WTC11 (cell line): Measurements from ENCODE around the gene ZEB2. TPM values are rescaled to one million over a fixed set of nuclear protein-coding genes. Genes with fewer than 3 reads are reported as not detected.

Experiments
- ATAC-seq: fragments of 200-7000 bp; cut with Tn5 transposase; 2 replicates; pipeline ENCODE4 v1.10.0; 2021; ENCODE audit warnings: mild to moderate bottlenecking, moderate library complexity
- CTCF ChIA-PET: fragments of 300-600 bp; sonication (Branson Sonifier 250); formaldehyde crosslinking; loops from one replicate; lab custom pipeline; 2021; ENCODE audit warnings: antibody characterized with exemption; lab: Charles Lee
- POLR2A ChIA-PET: fragments of 350-600 bp; sonication (Branson Sonifier 250); formaldehyde crosslinking; loops from one replicate; lab custom pipeline; 2021; ENCODE audit warnings: antibody characterized with exemption; lab: Charles Lee
- DNase-seq: peaks from one replicate; pipeline ENCODE4 v3.0.0; 2021; ENCODE audit warnings: low spot score
- H3K27ac Mint-ChIP-seq: 2 replicates; pipeline ENCODE4 v1.8.0; 2021; ENCODE audit warnings: mixed read lengths
- H3K27me3 Mint-ChIP-seq: 2 replicates; pipeline ENCODE4 v1.8.0; 2021; ENCODE audit warnings: low read depth, mild to moderate bottlenecking, moderate library complexity, mixed read lengths
- H3K36me3 Mint-ChIP-seq: 2 replicates; pipeline ENCODE4 v1.8.0; 2021; ENCODE audit warnings: mixed read lengths
- H3K4me1 Mint-ChIP-seq: 2 replicates; pipeline ENCODE4 v1.8.0; 2022; ENCODE audit warnings: mixed read lengths
- H3K4me3 Mint-ChIP-seq: 2 replicates; pipeline ENCODE4 v1.8.0; 2021; ENCODE audit warnings: mild to moderate bottlenecking, moderate library complexity, mixed read lengths
- H3K9me3 Mint-ChIP-seq: 2 replicates; pipeline ENCODE4 v1.8.0; 2021; ENCODE audit warnings: mixed read lengths
- EMX1 ChIP-seq: fragments of 250-450 bp; sonication (Bioruptor Pico); IDR thresholded peaks from 2 replicates; pipeline ENCODE4 v1.8.0; 2021; ENCODE audit warnings: mild to moderate bottlenecking
- NFATC4 ChIP-seq: fragments of 250-450 bp; sonication (Bioruptor Pico); IDR thresholded peaks from 2 replicates; pipeline ENCODE4 v1.9.0; 2021; ENCODE audit warnings: mild to moderate bottlenecking
- NR1H2 ChIP-seq: sonication (generic); formaldehyde crosslinking; IDR thresholded peaks from 2 replicates; pipeline ENCODE4 v1.9.0; 2021; ENCODE audit warnings: mild to moderate bottlenecking, moderate library complexity, missing genetic modification reagents
- NR3C1 ChIP-seq: sonication (generic); formaldehyde crosslinking; conservative IDR thresholded peaks from 2 replicates; pipeline ENCODE4 v1.8.1; 2023; ENCODE audit warnings: low read depth, mild to moderate bottlenecking, missing genetic modification reagents
- RORB ChIP-seq: fragments of 250-450 bp; sonication (Bioruptor Pico); IDR thresholded peaks from 2 replicates; pipeline ENCODE4 v1.9.0; 2021; ENCODE audit warnings: mild to moderate bottlenecking
- ZNF232 ChIP-seq: sonication (generic); formaldehyde crosslinking; IDR thresholded peaks from 2 replicates; pipeline ENCODE4 v1.8.0; 2022; ENCODE audit warnings: mild to moderate bottlenecking, missing genetic modification reagents
- ZNF396 ChIP-seq: fragments of 250-450 bp; sonication (Bioruptor Pico); IDR thresholded peaks from 2 replicates; pipeline ENCODE4 v1.8.0; 2021; ENCODE audit warnings: mild to moderate bottlenecking, moderate library complexity, borderline replicate concordance
- ZNF416 ChIP-seq: fragments of 250-450 bp; sonication (Bioruptor Pico); IDR thresholded peaks from 2 replicates; pipeline ENCODE4 v1.9.0; 2021; ENCODE audit warnings: mild to moderate bottlenecking, inconsistent platforms
- total RNA-seq: library from RNA; stranded (reverse); gene quantifications from 3 replicates; pipeline ENCODE4 v1.2.3, GENCODE V29; 2021
- TF ChIP-seq, protein P1 (sequence below): fragments of 250-450 bp; sonication (Bioruptor Pico); IDR thresholded peaks from 2 replicates; pipeline ENCODE4 v1.9.0; 2021; ENCODE audit warnings: mild to moderate bottlenecking, borderline replicate concordance
- TF ChIP-seq, protein P2 (sequence below): sonication (generic); formaldehyde crosslinking; IDR thresholded peaks from 2 replicates; pipeline ENCODE4 v1.8.1; 2023; ENCODE audit warnings: mild to moderate bottlenecking, missing genetic modification reagents, borderline replicate concordance
- TF ChIP-seq, protein P3 (sequence below): fragments of 250-450 bp; sonication (Bioruptor Pico); IDR thresholded peaks from 2 replicates; pipeline ENCODE4 v1.9.0; 2021; ENCODE audit warnings: moderate library complexity, mild to moderate bottlenecking, inconsistent platforms, borderline replicate concordance
- TF ChIP-seq, protein P4 (sequence below): sonication (generic); formaldehyde crosslinking; IDR thresholded peaks from 2 replicates; pipeline ENCODE4 v1.8.1; 2022; ENCODE audit warnings: missing genetic modification reagents, borderline replicate concordance
- TF ChIP-seq, protein P5 (sequence below): fragments of 250-450 bp; sonication (Bioruptor Pico); conservative IDR thresholded peaks from 2 replicates; pipeline ENCODE4 v1.9.0; 2021; ENCODE audit warnings: mild to moderate bottlenecking

ZEB2 gene
- total RNA-seq, 1 experiment from 2014 or later: 0.42 TPM

DNA sequence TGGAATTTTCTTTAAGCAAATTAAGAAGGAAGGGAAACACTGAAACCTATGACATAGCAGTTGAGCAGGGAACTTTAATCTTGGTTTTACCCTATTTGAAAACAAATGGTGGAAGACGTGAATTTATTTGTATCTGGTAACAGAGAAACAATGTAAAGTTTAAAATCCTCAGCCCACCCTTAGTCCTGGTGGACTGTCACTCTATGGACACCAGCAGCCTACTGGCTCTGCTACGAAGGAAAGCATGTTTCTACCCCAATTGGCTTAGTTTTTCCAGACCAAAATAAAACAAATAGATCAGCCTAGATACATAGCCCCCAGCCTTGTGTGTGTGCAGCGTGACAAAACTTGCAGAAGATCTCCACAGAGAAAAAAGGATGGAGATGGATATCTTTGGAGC lies 7.4 kb downstream of the ZEB2 start:
- no peak for TF ChIP-seq ZNF416 (CRISPR knock-in tag)
- Mint-ChIP-seq H3K36me3 (no peaks in the 10 kb centered on the region), H3K4me3 (no peak overlapping the region), H3K9me3 (no peaks in the 10 kb centered on the region), H3K4me1 (peaks cover 81% of the 10 kb centered on the region), H3K27ac (no peak overlapping the region), H3K27me3 (peaks cover 83% of the 10 kb centered on the region)
- ChIA-PET CTCF (no interaction called here), POLR2A (no interaction called here)
- DNase-seq: no peak
- ATAC-seq: no peak

DNA sequence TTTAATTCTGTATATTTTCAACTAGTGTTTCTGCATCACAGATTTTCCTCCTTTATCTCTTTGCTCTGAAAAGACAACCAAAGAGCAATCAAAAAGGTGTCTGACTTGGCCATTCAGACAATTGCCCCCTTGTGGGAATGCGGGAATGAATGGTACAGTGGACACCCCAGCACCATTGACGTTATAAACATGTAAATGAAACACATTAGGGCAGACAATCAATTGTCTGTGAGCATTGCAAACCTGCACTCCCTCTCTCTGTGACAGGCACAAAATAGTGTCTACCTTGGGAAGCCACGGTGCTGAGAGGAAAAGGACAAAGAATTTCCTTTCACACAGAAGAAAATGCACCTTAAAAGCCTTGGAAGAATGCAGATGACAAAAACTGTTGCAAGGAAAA lies 8.0 kb downstream of the ZEB2 start:
- no peak for DNase-seq
- ATAC-seq: no peak
- Mint-ChIP-seq H3K4me3 (peak overlapping the region; percentile 2; the same call in 1 of the 2 replicates), H3K4me1 (peaks cover 82% of the 10 kb centered on the region), H3K9me3 (no peaks in the 10 kb centered on the region), H3K27ac (no peak overlapping the region), H3K36me3 (no peaks in the 10 kb centered on the region), H3K27me3 (peaks cover 85% of the 10 kb centered on the region)
- TF ChIP-seq, protein P1, sequence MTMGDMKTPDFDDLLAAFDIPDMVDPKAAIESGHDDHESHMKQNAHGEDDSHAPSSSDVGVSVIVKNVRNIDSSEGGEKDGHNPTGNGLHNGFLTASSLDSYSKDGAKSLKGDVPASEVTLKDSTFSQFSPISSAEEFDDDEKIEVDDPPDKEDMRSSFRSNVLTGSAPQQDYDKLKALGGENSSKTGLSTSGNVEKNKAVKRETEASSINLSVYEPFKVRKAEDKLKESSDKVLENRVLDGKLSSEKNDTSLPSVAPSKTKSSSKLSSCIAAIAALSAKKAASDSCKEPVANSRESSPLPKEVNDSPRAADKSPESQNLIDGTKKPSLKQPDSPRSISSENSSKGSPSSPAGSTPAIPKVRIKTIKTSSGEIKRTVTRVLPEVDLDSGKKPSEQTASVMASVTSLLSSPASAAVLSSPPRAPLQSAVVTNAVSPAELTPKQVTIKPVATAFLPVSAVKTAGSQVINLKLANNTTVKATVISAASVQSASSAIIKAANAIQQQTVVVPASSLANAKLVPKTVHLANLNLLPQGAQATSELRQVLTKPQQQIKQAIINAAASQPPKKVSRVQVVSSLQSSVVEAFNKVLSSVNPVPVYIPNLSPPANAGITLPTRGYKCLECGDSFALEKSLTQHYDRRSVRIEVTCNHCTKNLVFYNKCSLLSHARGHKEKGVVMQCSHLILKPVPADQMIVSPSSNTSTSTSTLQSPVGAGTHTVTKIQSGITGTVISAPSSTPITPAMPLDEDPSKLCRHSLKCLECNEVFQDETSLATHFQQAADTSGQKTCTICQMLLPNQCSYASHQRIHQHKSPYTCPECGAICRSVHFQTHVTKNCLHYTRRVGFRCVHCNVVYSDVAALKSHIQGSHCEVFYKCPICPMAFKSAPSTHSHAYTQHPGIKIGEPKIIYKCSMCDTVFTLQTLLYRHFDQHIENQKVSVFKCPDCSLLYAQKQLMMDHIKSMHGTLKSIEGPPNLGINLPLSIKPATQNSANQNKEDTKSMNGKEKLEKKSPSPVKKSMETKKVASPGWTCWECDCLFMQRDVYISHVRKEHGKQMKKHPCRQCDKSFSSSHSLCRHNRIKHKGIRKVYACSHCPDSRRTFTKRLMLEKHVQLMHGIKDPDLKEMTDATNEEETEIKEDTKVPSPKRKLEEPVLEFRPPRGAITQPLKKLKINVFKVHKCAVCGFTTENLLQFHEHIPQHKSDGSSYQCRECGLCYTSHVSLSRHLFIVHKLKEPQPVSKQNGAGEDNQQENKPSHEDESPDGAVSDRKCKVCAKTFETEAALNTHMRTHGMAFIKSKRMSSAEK (CRISPR knock-in tag): no peak
- ChIA-PET POLR2A (no interaction called here), CTCF (no interaction called here)

DNA sequence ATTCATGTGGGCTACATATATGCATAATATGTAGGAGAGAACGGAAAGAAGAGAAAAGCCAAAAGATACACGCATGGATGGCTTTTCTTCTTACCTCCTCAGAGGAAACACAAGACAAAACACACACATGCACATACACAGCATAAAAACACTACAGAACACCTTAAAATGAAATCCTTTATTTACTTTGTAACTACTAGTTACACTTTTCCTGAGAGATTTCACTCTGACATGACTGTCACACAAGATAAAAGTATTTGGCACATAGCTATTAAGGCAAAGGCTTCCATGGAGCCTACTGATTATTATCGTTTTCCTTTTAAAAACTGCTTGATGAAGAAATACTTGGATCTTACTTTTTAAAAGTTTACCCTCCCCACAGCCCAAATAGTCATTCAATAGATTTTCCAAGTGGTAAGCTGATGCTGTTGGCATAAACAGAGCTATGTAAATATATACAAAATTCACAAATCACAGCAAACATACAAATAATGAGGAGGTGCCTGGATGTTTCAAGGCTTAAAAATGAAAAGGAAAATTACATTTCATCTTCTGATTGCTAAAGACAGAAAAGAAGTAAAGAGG lies 8.6 kb downstream of the ZEB2 start:
- no peak for TF ChIP-seq RORB (CRISPR knock-in tag)
- TF ChIP-seq ZNF232 (CRISPR knock-in tag): no peak
- no peak for TF ChIP-seq NR3C1 (CRISPR knock-in tag)
- TF ChIP-seq, protein P2, sequence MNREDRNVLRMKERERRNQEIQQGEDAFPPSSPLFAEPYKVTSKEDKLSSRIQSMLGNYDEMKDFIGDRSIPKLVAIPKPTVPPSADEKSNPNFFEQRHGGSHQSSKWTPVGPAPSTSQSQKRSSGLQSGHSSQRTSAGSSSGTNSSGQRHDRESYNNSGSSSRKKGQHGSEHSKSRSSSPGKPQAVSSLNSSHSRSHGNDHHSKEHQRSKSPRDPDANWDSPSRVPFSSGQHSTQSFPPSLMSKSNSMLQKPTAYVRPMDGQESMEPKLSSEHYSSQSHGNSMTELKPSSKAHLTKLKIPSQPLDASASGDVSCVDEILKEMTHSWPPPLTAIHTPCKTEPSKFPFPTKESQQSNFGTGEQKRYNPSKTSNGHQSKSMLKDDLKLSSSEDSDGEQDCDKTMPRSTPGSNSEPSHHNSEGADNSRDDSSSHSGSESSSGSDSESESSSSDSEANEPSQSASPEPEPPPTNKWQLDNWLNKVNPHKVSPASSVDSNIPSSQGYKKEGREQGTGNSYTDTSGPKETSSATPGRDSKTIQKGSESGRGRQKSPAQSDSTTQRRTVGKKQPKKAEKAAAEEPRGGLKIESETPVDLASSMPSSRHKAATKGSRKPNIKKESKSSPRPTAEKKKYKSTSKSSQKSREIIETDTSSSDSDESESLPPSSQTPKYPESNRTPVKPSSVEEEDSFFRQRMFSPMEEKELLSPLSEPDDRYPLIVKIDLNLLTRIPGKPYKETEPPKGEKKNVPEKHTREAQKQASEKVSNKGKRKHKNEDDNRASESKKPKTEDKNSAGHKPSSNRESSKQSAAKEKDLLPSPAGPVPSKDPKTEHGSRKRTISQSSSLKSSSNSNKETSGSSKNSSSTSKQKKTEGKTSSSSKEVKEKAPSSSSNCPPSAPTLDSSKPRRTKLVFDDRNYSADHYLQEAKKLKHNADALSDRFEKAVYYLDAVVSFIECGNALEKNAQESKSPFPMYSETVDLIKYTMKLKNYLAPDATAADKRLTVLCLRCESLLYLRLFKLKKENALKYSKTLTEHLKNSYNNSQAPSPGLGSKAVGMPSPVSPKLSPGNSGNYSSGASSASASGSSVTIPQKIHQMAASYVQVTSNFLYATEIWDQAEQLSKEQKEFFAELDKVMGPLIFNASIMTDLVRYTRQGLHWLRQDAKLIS (CRISPR knock-in tag): no peak
- TF ChIP-seq, protein P3, sequence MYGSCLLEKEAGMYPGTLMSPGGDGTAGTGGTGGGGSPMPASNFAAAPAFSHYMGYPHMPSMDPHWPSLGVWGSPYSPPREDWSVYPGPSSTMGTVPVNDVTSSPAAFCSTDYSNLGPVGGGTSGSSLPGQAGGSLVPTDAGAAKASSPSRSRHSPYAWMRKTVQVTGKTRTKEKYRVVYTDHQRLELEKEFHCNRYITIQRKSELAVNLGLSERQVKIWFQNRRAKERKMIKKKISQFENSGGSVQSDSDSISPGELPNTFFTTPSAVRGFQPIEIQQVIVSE (CRISPR knock-in tag): no peak
- TF ChIP-seq, protein P4, sequence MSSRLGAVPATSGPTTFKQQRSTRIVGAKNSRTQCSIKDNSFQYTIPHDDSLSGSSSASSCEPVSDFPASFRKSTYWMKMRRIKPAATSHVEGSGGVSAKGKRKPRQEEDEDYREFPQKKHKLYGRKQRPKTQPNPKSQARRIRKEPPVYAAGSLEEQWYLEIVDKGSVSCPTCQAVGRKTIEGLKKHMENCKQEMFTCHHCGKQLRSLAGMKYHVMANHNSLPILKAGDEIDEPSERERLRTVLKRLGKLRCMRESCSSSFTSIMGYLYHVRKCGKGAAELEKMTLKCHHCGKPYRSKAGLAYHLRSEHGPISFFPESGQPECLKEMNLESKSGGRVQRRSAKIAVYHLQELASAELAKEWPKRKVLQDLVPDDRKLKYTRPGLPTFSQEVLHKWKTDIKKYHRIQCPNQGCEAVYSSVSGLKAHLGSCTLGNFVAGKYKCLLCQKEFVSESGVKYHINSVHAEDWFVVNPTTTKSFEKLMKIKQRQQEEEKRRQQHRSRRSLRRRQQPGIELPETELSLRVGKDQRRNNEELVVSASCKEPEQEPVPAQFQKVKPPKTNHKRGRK (CRISPR knock-in tag): no peak
- no peak for TF ChIP-seq ZNF396 (CRISPR knock-in tag)
- TF ChIP-seq EMX1 (CRISPR knock-in tag): no peak
- TF ChIP-seq NR1H2 (CRISPR knock-in tag): no peak
- TF ChIP-seq, protein P5, sequence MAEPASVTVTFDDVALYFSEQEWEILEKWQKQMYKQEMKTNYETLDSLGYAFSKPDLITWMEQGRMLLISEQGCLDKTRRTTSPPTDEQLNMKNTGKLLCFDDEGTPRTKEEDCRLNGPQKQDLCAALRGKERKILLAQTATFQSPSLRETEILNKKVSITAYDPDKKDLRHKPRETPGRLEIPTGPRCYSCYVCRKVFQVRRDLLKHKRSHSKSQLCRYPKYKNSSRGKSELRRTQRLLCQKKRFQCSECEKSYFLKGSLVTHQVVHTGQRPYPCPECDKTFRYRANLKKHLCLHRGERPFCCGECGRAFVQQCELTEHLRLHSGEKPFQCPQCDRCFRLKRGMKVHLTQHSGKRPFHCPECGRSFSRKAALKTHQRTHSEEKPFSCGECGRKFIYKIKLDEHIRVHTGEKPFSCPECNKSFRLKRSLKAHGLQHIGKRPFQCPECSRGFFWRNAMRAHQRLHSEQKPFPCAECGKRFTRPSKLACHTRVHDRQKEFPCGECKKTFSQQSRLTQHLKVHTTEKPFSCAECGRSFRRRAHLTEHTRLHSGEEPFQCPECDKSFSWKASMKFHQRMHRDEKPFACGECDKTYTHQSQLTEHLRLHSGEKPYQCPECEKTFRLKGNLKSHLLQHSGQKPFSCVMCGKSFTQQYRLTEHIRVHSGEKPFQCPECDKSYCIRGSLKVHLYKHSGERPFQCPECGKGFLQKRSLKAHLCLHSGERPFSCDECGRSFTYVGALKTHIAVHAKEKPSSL (CRISPR knock-in tag): no peak
- no peak for TF ChIP-seq NFATC4 (CRISPR knock-in tag)
- TF ChIP-seq, all 79 proteins: peak for 0
- Mint-ChIP-seq H3K4me3 (peak overlapping the region; percentile 52), H3K9me3 (no peaks in the 10 kb centered on the region), H3K27me3 (peaks cover 82% of the 10 kb centered on the region), H3K27ac (no peak overlapping the region), H3K4me1 (peaks cover 82% of the 10 kb centered on the region), H3K36me3 (no peaks in the 10 kb centered on the region)
- no peak for DNase-seq
- ChIA-PET POLR2A (interaction anchor here (0.6 kb wide), 2 partner anchors 71 to 335 kb away, joined by 3 read pairs; no protein-coding TSS in a partner anchor), CTCF (interaction anchor here (0.6 to 1.5 kb wide), 3 partner anchors 9 to 437 kb away, joined by 3 to 13 read pairs (median 4); no protein-coding TSS in a partner anchor)
- ATAC-seq: no peak
